Measurements from ENCODE around the gene UPK1B. TPM values are rescaled to one million over a fixed set of nuclear protein-coding genes. Genes with fewer than 3 reads are reported as not detected.
"Not testable (repeated sequence)": the region's sequence is repeated elsewhere in the genome, so short reads cannot be mapped to it uniquely, and the experiment has no call there.

The UPK1B gene
- total RNA-seq, 1 experiment from 2014 or later: not detected

DNA sequence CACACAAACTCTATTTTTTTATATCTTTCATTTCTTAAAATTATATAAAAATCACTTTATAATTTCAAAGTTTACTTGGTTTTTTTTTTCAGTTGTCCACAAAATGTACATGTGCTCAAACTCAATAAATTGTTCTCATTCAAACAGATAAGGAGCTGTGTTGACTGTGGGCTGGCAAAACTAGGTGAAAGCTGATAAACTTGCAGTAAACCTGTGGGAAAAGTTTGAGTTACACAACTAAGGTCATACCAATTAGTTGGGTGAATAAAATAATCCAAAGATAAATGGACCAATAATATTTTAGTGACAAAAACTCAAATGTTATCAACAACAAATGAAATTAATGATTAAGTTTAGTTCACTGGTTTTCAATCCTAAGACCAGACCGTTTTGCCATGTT is 12.6 kb upstream of the UPK1B start:
- DNase-seq: no peak
- no peak overlapping the region for H3K4me3 ChIP-seq
- no peaks in the 10 kb centered on the region for H3K36me3 ChIP-seq
- no peaks in the 10 kb centered on the region for H3K9me3 ChIP-seq
- peaks cover 4% of the 10 kb centered on the region; the same call in 1 of the 2 replicates for H3K27me3 ChIP-seq

DNA sequence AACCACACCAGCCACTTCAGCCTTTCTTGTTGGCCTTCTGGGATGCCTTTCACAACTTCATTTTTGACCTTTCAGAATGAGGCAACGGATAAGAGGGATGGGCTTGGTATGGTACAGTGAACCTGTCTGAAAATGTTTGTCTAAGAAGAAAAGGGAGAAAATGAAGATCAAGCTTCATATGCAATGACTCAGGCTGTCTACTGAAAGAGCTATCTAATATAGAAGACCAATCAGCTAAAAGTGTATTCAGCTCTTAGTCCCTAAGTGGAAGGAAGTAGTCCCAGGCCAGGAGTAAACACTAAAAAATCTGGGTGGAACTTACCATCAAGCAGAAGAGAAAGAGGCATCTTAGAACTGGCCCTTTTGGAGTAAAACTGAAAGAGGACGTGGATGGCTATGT is 12.2 kb upstream of the UPK1B start:
- no peak for DNase-seq

DNA sequence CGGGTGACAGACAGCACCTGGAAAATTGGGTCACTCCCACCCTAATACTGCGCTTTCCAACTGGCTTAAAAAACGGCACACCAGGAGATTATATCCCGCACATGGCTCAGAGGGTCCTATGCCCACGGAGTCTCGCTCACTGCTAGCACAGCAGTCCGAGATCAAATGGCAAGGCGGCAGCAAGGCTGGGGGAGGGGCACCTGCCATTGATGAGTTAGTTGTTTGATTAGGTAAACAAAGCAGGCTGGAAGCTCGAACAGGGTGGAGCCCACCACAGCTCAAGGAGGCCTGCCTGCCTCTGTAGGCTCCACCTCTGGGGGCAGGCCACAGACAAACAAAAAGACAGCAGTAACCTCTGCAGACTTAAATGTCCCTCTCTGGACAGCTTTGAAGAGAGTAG is 8.7 kb upstream of the UPK1B start:
- H3K36me3 ChIP-seq, H3K27me3 ChIP-seq, H3K4me3 ChIP-seq, DNase-seq, H3K9me3 ChIP-seq: not testable (repeated sequence)

More for the DNA sequence above, 12.2 kb upstream of the UPK1B start:
- Histone ChIP-seq H3K27me3 (peaks cover 4% of the 10 kb centered on the region; the same call in 1 of the 2 replicates), H3K36me3 (no peaks in the 10 kb centered on the region), H3K9me3 (no peaks in the 10 kb centered on the region), H3K4me3 (no peak overlapping the region)

DNA sequence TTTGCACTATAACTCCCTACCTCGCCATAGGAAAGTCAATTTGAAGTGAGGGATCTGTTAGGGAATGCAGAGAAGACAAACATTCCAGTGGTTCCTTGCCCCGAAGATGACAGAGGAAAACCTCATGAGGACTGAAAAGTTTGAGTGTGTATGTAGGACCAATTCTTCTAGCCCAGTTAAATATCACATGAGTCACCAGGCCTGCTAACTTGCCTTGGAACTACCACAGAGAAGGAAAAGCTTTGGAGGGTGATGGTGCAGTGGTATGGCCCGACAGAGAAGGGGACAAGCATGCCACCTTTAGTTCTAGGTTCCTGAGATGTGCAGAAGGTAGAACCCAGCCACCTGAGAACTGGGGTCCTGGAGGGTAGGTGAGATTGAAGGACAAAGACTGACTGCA is 2.6 kb upstream of the UPK1B start:
- no peak for DNase-seq
- H3K4me3 ChIP-seq: no peak overlapping the region
- no peaks in the 10 kb centered on the region for H3K27me3 ChIP-seq
- H3K36me3 ChIP-seq: no peaks in the 10 kb centered on the region
- no peaks in the 10 kb centered on the region for H3K9me3 ChIP-seq

DNA sequence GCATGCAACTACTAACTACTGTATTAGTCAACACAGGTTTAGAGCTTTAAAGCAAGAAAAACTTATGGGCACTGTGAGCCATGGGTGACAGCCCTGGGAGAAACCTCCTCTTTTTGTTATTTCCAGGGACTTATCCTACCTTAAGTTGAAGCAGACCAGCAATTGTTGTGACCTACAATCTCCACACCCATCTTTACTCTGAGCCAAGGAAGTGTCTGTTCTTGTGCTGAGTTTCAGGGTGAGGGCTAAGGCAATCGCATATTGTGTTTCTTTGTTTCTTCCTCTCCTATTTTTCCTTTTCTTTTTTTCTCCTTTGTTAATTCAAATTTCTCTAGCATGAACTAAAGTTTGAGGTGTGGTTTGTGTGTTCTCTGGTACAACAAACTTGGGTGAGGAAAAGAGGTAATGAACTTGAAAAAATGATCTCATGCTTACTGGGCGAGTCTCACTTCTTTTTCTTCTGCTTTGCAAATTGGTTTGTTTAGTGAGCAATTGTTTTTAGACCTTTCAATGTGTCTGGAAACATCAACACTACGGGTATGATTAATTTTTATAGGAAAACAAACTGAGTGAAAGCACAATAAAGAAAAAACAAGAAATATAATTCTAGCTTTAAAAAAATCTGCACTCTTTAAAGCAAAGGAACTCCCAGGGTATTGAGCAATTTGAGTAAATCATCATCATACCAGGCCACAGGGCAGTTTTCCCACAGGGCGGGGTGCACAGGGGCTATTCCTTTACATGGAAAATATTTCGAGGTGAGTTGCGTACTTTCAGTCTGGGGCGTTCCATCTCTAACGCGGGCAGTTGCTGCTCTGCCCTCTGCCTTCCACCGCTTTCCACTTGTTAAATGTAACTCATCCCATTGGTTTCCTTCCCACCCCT is 2.7 kb downstream of the UPK1B start:
- no peak overlapping the region for H3K4me3 ChIP-seq
- H3K27me3 ChIP-seq: no peaks in the 10 kb centered on the region
- peak; percentile 24 for DNase-seq

DNA sequence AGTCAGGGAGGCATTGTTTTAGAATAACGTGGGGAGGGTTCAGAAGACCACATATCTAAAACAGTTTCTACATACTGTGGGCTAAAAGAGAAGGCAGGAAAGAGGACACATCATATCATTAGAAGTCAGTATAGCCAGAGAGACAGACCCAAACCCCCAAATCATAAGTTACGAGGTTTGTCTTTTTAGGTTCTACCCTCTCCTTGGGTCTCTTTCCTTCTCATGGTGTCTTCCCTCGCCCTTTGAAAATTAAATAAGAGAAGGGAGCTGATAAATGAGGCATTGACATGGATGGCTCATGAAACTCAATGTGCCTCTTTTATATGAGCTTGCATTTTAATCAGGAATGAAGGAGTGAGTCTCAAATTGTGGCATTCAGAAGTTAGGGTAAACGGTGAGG is 3.4 kb downstream of the UPK1B start:
- Histone ChIP-seq H3K36me3 (no peaks in the 10 kb centered on the region), H3K9me3 (no peaks in the 10 kb centered on the region; the same call in 1 of the 2 replicates), H3K27me3 (no peaks in the 10 kb centered on the region), H3K4me3 (no peak overlapping the region)
- DNase-seq: no peak

More for the DNA sequence above, 2.7 kb downstream of the UPK1B start:
- Histone ChIP-seq H3K9me3 (no peaks in the 10 kb centered on the region; the same call in 1 of the 2 replicates), H3K36me3 (no peaks in the 10 kb centered on the region)

DNA sequence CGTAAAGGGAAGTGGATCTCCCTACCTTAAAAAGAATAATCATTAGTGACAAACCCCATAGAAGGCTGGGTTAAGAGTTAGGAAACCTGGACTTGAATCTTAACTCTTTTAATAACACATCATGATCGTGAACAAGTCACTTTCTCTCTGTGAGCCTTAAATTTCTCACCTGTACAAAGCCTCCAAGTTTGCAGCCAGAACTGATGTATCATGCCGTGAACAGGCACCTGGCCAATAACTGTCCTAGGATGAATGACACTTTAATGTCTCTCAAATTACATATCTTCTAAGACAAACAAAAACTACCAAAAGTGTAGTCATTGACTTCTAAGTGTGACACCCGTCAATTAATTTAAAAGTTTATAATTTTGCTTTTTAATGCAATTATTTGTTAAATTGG is 3.9 kb downstream of the UPK1B start:
- H3K4me3 ChIP-seq: no peak overlapping the region
- no peaks in the 10 kb centered on the region for H3K27me3 ChIP-seq
- no peaks in the 10 kb centered on the region; the same call in 1 of the 2 replicates for H3K9me3 ChIP-seq
- DNase-seq: no peak
- no peaks in the 10 kb centered on the region for H3K36me3 ChIP-seq

DNA sequence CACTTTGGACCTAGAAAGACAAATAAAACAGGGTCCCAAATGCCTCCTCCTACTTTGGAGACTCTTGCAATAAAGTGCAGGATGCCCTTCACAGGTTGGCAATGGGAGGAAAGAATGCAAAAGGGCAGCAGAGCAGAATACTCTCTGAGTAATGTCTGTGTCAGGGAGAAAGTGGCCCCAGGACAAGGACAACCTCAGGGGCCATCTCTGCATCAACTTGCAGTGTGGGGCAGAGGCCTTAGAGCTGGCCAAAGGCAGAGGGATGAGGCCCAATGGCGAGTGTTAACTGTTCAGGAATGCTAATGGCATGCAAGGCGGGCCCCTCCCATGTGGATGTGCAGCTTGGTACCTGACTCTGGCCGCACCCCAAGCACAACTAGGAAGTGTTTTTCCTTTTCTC is 8.4 kb downstream of the UPK1B start:
- peak; percentile 55 for DNase-seq
- no peak overlapping the region for H3K4me3 ChIP-seq

DNA sequence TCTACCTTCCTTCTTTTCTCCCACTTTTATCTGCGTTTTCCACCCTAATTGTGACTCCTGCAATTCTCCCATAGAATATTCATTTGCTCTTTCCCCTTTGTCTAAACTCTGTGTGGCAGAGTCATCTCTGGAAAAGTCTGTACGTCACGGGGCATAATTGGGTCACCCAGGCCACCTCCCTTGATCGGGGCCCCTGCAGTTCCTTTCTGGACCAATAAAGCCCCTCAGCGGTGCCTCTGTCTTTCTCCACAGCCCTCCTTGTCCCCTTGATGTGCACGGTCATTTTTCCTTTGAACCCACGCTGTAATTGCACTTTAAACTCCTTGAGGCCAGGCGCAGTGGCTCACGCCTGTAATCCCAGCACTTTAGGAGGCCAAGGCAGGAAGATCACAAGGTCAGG is 10.7 kb downstream of the UPK1B start:
- Histone ChIP-seq H3K4me3 (no peak overlapping the region), H3K36me3 (no peaks in the 10 kb centered on the region), H3K9me3 (no peaks in the 10 kb centered on the region; the same call in 1 of the 2 replicates), H3K27me3 (no peaks in the 10 kb centered on the region)
- no peak for DNase-seq

More for the DNA sequence above, 8.4 kb downstream of the UPK1B start:
- Histone ChIP-seq H3K9me3 (no peaks in the 10 kb centered on the region; the same call in 1 of the 2 replicates), H3K36me3 (no peaks in the 10 kb centered on the region), H3K27me3 (no peaks in the 10 kb centered on the region)

DNA sequence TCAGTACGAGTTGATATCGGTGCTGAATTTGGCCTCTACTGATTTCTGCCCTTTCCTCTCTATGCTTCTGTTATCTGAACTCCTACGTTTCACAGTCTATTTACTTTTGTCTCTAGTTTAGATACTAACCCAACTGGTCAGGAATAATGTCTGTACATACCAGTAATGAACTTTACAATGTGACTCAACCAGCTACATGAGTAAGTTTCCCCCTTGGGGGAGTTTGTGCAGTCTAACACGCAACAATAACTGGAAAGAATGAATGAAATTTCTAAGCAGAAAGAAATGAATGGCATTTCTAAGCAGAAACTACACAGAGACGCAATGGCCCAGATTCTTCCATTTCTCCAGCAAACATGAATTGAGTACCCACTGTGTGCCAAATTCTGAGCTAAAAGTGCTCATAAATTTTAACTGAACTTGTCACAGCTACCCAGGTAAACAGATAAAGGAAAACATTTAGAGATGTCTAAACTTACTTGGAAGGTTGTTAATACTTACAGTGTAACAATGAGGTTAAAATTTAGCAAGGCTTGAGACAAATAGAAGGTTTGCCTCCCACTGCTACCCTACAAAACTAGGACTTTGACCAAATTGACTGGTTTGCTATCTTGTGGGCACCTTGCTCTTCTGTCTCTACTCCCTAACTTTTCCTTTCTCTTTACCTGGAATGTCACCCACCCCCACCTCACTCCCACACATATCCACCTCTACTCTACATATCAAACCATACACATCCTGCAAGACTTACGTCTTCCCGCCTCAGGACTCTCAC is 11.6 kb downstream of the UPK1B start:
- H3K9me3 ChIP-seq: no peaks in the 10 kb centered on the region; the same call in 1 of the 2 replicates
- no peaks in the 10 kb centered on the region for H3K36me3 ChIP-seq
- no peak for DNase-seq
- H3K27me3 ChIP-seq: no peaks in the 10 kb centered on the region
- no peak overlapping the region for H3K4me3 ChIP-seq

DNA sequence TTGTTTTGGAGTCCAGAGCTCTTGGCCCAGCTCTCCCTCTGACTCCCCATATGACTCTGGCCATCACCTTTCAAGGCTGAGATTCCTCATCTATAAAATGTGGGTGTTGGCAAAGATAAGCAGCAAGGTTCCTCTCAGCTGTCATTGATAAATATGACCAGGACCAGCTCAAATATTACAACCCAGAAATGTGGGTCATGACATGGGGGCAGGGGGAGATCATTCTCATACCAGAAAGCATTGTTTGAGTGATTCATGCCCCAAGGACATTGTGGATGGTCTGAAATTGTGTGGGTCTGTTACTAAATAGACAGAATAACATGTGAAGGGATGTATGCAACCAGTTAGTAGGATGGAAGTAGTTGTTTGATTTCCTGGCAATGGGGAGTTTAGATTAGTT is 13.9 kb downstream of the UPK1B start:
- Histone ChIP-seq H3K27me3 (no peaks in the 10 kb centered on the region), H3K4me3 (no peak overlapping the region), H3K36me3 (no peaks in the 10 kb centered on the region), H3K9me3 (no peaks in the 10 kb centered on the region)
- no peak for DNase-seq

DNA sequence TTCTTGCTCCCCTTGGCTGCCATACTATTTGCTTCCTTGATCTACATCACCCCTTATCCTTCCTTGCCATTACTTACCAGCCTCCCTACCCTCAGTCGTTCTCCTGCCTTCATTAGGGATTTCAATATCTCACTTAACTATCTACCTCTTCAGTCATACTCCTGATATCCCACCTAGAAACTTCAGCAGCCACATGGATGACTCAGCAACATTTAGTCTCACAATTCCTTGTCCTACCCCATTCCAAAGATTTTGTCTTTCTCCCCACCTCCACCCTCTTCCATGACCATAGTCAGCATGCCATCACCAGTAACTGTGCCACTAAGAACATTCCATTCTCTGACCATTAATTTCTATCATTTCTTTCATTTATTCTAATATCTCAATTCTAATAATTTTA is 18.4 kb downstream of the UPK1B start:
- Histone ChIP-seq H3K4me3 (no peak overlapping the region), H3K36me3 (no peaks in the 10 kb centered on the region), H3K27me3 (no peaks in the 10 kb centered on the region; the same call in 1 of the 2 replicates), H3K9me3 (no peaks in the 10 kb centered on the region)
- DNase-seq: no peak

DNA sequence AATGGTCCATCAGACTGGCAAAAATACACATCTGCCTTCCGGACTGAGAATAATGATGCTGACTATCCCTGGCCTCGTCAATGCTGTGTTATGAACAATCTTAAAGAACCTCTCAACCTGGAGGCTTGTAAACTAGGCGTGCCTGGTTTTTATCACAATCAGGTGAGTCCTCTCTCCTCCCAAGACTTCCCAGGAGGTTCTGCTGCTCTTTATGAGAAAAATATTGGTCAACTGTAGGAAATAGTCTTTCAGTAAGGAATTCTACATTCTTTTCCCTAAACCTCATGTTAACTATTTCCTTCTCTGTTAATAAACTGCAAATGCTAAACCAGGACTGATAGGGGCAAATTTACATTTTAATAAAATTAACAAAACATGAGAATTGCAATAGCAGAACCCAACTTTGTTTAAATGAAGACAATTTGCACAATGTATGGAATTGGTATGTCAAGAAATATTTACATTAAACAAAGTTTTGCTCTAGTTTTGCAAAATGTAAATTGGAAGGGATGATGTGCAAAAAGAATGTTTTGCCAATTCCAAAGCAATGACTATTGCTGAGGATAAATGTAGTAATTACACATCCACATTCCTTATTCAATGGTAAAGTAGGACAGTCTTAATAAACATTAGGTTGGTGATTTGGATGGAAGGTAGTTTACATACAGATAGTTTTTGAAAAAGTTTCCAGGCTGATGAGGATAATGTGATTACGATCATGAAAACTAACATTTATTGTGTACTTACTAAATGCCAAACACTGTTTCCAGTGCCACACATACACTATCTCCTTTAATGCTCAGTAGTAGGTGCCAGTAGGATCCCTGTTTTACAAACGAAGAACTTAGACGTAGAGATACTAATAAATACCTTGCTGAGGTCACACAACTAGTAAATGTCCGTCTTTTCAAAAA is 21.1 kb downstream of the UPK1B start:
- H3K4me3 ChIP-seq: no peak overlapping the region
- H3K9me3 ChIP-seq: no peaks in the 10 kb centered on the region
- no peak for DNase-seq
- H3K36me3 ChIP-seq: no peaks in the 10 kb centered on the region
- no peaks in the 10 kb centered on the region; the same call in 1 of the 2 replicates for H3K27me3 ChIP-seq

DNA sequence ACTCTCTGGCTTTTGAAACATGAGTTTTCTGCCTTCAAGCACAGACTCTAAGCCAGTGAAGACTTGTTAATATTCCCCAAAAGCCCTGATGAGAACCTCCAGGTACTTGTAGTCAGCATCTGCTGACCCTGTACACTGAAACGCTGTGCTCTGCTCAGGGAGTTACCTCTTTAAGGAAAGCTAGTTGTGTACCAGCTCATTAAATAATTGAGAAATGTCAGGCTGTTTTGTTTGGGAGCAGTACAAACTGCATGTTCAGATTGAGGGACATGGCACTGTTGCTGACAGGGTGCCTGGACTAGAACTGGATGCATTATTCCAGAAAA is 21.7 kb downstream of the UPK1B start:
- DNase-seq: no peak
- no peaks in the 10 kb centered on the region for H3K36me3 ChIP-seq
- H3K4me3 ChIP-seq: no peak overlapping the region
- no peaks in the 10 kb centered on the region; the same call in 1 of the 2 replicates for H3K27me3 ChIP-seq
- H3K9me3 ChIP-seq: no peaks in the 10 kb centered on the region

DNA sequence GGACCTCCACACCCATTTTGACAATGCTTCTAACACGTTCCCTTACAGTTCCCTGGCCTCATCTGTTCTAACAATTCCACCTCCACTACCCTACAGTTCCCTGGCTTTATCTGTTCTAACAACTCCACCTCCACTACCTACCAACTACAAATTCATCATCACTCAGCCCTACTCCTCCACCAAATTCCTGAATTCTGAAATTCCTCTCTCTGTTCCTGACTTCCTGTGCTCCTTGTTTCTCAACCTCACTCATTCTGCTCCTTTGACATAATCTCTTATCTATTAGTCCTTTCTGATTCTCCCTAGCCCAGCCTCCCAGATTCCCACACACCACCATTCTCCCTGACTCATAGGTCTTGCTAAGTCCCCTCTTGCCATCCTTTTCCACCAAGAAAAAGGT is 22.5 kb downstream of the UPK1B start:
- no peak for DNase-seq
- no peaks in the 10 kb centered on the region for H3K9me3 ChIP-seq
- H3K36me3 ChIP-seq: no peaks in the 10 kb centered on the region
- H3K27me3 ChIP-seq: no peaks in the 10 kb centered on the region; the same call in 1 of the 2 replicates
- no peak overlapping the region for H3K4me3 ChIP-seq

DNA sequence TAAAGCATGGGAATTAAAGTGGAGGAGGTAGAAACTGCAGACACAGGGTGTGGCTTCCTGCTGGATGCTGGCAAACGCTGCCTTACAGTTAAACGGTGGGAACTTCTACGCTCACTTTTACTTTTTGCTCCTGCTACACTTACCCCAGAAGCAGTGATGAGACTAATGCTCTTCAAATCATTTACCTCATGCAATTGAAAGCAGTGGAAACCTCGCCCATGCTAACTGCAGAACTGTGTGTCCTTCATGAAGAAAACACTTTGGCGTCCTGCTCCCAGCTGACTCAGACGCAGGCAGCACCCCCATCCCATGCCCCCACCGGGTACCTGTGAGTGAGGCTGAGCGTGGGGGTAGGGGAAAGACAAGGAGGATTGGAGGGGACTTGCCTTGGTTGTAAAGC is 31.8 kb downstream of the UPK1B start:
- H3K36me3 ChIP-seq: no peaks in the 10 kb centered on the region; the same call in 1 of the 2 replicates
- DNase-seq: no peak
- H3K9me3 ChIP-seq: no peaks in the 10 kb centered on the region
- no peaks in the 10 kb centered on the region for H3K27me3 ChIP-seq
- no peak overlapping the region for H3K4me3 ChIP-seq

Measured in MG63 (cell line).